Inferior parietal cortex (tissue), 1 donor: Measurements from ENCODE around the gene CLDN8.

Source experiments
- DNase-seq: peaks from one replicate; pipeline ENCODE4 v3.0.0-alpha.2; 2016; ENCODE audit errors: extremely low spot score

The CLDN8 gene

DNA sequence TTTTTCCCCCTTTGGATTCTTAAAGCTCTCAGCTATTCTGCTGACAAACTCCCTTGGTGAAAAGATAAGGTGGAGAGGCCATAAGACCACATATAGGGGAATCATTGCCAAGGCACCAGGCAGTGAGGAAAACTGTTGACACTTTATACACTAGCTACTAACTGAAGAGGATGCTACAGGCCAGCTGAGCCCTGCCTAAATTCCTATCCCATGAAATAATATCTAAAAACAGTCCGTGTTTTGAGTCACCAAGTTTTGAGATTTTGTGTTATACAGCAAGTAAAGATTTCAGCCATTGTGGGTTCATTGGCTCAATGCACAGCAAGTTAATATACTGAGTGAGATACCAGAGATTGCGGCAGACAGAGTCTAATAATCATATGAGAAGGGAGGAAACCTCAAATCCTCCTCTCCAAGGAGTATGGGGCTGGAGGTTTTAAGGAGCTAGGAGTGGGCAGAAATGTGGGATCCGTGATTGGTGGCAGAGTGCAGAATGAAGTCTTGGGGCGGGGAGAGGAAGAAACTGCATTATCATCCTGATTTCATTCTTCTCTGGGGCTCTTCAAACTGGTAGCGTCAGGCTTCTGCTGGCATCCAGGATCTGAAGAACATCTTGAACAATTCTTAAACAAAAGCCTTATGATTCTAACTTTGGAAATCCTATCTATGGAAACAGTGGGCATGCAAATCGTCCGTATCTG lies 9.2 kb downstream of the CLDN8 start:
- no peak for DNase-seq

DNA sequence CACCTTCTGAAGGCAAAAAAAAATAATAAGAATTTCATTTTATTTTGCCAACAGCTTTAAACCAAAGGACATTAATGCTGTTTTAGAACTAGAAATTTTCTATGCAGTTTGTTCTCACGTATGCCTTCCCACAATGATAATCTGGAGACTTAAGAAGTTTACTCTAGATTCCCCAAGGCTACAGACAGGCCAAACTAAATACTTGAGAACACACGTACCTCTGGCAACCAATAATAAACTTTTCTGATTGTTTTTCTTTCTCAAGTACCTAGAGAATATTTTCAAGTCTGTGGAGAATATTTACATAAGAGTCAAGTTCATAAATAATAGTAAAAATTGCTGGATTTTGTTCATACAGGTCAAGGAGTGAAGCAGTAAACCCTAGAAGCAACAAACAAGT lies 15.9 kb downstream of the CLDN8 start:
- no peak for DNase-seq

GRCh38 chr21:30194701-30195299 lies 21.1 kb downstream of the CLDN8 start:
- peak; percentile 34 for DNase-seq

GRCh38 chr21:30193201-30193600 lies 22.7 kb downstream of the CLDN8 start:
- DNase-seq: no peak

DNA sequence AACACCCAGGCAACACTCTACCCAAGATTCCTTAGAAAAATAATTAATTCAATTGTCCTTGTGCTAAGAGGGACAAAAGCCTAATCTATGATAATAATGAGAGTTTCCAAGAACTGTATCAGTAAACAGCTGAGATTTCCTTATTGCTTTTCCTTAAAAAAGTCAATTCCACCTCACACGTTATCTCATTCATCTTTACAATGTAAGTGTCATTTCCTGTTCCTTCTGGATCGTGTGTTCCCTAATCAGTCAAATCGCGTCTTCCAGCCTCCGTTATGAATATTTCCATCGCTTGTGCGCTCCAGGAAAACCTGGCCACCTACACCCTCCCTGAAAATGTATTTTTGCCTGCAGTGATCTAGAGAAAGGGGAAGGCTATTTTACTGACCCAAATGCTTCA lies 25.3 kb downstream of the CLDN8 start:
- no peak for DNase-seq

DNA sequence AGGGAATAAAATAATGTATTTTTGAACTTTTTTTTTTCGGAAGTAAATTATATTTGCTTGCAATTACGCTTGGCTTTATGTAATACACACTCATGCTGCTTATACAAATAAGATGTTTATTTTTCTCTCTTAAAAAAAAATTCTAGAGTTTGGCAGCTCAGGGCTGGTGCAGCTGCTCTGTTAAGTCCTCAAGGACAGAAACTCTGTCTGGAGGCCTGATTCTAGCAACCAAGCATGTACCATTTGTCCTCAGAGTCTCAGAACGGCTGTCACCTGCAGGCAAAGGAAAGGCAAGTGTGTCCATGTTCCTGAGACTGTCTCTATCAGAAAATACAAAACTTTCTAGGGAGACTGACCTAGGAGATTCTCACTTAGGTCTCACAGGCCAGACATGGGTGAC lies 26.1 kb downstream of the CLDN8 start:
- DNase-seq: no peak

GRCh38 chr21:30186242-30186641 lies 29.7 kb downstream of the CLDN8 start:
- no peak for DNase-seq

GRCh38 chr21:30168086-30168485 lies 47.8 kb downstream of the CLDN8 start:
- no peak for DNase-seq

- no peak for DNase-seq
Observed at GRCh38 chr21:30166705-30167104, 49.2 kb downstream of the CLDN8 start, which contains the start of gene CLDN17. CLDN17 (minus strand) TSS chr21:30166805; CDS start chr21:30166617, 188 bp downstream.

GRCh38 chr21:30166171-30166570 lies 49.7 kb downstream of the CLDN8 start:
- no peak for DNase-seq

GRCh38 chr21:30164796-30165195 lies 51.1 kb downstream of the CLDN8 start:
- no peak for DNase-seq
